ENCODE data around the gene MYZAP.

The MYZAP gene

DNA sequence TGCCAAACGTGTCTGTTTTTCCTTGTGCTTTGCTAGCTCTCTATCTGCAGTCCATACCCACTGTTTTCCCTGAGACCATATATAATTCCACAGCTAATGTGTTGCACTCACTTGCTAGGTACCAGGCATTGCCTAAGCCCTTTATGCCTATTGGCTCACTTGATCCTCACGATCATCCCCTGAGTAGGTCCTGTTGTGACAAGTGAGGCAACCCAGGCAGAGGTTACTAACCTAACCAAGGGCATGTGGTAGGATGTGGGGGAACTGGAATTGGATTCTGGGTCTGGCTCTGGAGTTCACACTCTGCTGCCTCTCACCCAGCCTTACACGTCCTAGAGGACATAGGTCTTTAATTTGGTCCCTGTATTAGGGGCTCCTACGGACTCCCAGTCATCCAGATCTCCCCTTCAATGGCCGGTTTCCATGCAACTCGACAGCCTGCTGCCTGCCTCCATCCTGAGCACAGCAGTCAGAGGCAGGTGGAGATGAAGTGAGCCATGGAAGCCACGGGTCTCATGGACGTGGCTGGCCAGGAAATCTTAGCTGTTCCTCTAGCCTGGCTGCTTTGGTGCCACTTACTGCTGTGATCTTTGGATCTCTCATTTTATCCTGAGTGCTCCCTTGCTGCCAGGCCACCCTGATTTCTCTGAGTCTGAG is 38.9 kb upstream of the MYZAP start:
- H3K4me1 ChIP-seq (ENCODE audit: control insufficient read depth, insufficient read depth, low read length) = peaks cover 53% of the 10 kb centered on the region
- H3K36me3 ChIP-seq (ENCODE audit: control insufficient read depth, insufficient read depth, low read length) = peaks cover 31% of the 10 kb centered on the region
- H3K9ac ChIP-seq (ENCODE audit: low read length) = no peak overlapping the region

DNA sequence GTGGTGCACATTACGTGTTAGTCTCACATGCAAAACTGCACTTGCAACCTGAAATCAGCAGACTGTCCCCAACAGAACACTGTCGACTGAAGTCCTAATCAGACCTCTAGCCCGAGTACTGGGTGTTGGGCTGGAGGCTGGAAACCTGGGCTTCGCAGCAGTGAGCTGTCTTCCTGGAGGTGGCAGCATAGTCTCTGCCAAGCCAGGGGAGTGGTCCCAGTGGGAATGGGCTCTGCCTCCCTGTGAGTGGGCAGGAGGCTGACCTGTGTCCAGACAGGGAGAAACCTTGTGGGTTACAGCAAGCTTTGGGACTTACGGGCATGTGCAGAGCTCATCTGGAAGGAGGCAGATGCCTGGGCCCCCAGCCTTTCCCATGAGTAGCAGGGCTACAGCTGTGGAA is 38.2 kb upstream of the MYZAP start:
- Histone ChIP-seq H3K4me1 (ENCODE audit: control insufficient read depth, insufficient read depth, low read length) (peaks cover 53% of the 10 kb centered on the region), H3K4me3 (ENCODE audit: low read depth, low read length) (no peak overlapping the region), H3K27ac (ENCODE audit: low read depth, low read length) (no peak overlapping the region), H3K9me3 (ENCODE audit: control insufficient read depth, insufficient read depth, low read depth, low read length) (no peaks in the 10 kb centered on the region), H3K27me3 (ENCODE audit: control insufficient read depth, insufficient read depth, low read length) (no peaks in the 10 kb centered on the region), H3K36me3 (ENCODE audit: control insufficient read depth, insufficient read depth, low read length) (peaks cover 27% of the 10 kb centered on the region), H3K9ac (ENCODE audit: low read length) (no peak overlapping the region)

More for the DNA sequence above, 38.9 kb upstream of the MYZAP start:
- no peaks in the 10 kb centered on the region for H3K27me3 ChIP-seq (ENCODE audit: control insufficient read depth, insufficient read depth, low read length)
- no peaks in the 10 kb centered on the region for H3K9me3 ChIP-seq (ENCODE audit: control insufficient read depth, insufficient read depth, low read depth, low read length)
- H3K4me3 ChIP-seq (ENCODE audit: low read depth, low read length) = no peak overlapping the region
- H3K27ac ChIP-seq (ENCODE audit: low read depth, low read length) = no peak overlapping the region

DNA sequence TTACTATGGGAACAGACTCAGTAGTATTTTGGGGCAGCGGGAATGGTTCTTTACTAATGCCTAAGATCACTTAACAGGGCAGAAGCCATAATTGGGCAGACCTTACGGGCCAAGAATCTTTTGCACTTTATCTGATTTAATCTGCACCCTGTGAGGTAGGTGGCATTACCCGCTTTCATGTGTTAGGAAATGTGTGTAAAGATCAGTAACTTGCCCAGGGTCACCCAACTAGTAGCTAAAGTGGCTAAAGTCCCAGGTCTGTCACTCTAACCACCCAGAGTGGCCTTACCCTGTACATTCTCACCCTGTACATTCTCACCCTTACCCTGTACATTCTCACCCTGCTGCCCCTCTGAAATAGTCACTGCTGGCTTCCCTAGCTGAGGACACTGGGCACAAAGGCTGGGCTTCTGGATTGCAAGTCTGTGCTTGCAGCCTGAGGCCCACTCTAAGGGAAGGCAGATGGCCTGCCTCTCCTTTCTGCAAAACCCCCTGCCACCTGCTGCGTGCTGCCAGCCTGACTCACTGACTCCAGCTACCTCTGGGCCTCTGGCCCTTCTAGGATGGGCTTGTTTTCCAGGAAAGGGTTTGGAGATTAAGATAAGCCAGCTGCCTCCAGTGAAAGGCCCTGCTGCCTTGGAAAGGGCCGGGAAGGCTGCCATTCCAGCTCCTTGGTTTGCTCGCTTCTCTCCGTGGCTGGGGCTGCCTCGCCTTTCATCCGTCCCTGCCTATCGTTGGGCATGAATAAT is 37.5 kb upstream of the MYZAP start:
- H3K36me3 ChIP-seq (ENCODE audit: control insufficient read depth, insufficient read depth, low read length) = peaks cover 20% of the 10 kb centered on the region
- H3K4me3 ChIP-seq (ENCODE audit: low read depth, low read length) = no peak overlapping the region
- no peaks in the 10 kb centered on the region for H3K9me3 ChIP-seq (ENCODE audit: control insufficient read depth, insufficient read depth, low read depth, low read length)
- H3K9ac ChIP-seq (ENCODE audit: low read length) = no peak overlapping the region
- H3K27me3 ChIP-seq (ENCODE audit: control insufficient read depth, insufficient read depth, low read length) = no peaks in the 10 kb centered on the region
- no peak overlapping the region for H3K27ac ChIP-seq (ENCODE audit: low read depth, low read length)
- peaks cover 53% of the 10 kb centered on the region for H3K4me1 ChIP-seq (ENCODE audit: control insufficient read depth, insufficient read depth, low read length)

DNA sequence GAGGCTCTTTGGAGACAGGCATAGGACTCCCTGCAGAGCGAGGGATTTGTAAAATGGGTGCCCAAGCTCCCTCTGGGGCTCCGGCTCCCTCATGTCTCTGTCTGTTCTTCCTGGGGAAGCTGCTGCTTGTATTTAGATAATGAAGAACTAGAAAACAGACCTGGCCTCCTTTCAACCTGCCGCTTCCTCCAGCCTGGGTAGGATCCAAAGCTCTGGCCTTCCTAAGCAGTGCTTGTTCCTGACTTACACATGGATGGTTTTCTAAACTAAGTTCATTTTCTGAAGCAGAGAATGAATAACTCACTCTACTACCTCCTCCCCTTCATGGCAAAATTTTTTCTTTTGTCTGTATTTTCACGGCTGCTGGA is 36.9 kb upstream of the MYZAP start:
- peaks cover 50% of the 10 kb centered on the region for H3K4me1 ChIP-seq (ENCODE audit: control insufficient read depth, insufficient read depth, low read length)
- H3K4me3 ChIP-seq (ENCODE audit: low read depth, low read length) = no peak overlapping the region
- no peaks in the 10 kb centered on the region for H3K9me3 ChIP-seq (ENCODE audit: control insufficient read depth, insufficient read depth, low read depth, low read length)
- H3K27me3 ChIP-seq (ENCODE audit: control insufficient read depth, insufficient read depth, low read length) = no peaks in the 10 kb centered on the region
- H3K27ac ChIP-seq (ENCODE audit: low read depth, low read length) = no peak overlapping the region
- peaks cover 15% of the 10 kb centered on the region for H3K36me3 ChIP-seq (ENCODE audit: control insufficient read depth, insufficient read depth, low read length)
- H3K9ac ChIP-seq (ENCODE audit: low read length) = no peak overlapping the region

DNA sequence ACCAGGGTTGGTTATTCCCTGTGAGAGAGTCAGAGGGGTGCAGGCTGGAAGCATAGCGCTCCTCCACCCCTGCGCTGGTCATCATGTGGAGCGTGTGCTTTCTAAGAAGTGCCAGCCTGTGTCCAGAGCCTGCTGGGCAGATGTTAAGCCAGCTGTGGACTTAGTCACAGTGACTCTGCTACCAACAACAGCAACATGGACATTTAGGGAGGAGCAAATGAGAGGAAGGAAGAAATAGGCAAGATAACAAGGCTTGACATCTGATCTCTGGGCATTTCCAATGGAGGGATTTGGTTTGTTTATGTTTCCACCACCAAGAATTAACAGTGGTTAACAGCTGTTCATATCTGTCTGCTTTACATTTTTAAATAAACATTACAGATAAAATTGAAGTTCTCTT is 36.4 kb upstream of the MYZAP start:
- no peak overlapping the region for H3K9ac ChIP-seq (ENCODE audit: low read length)
- H3K36me3 ChIP-seq (ENCODE audit: control insufficient read depth, insufficient read depth, low read length) = peaks cover 11% of the 10 kb centered on the region; the same call in 1 of the 2 replicates
- H3K27me3 ChIP-seq (ENCODE audit: control insufficient read depth, insufficient read depth, low read length) = no peaks in the 10 kb centered on the region
- peaks cover 48% of the 10 kb centered on the region for H3K4me1 ChIP-seq (ENCODE audit: control insufficient read depth, insufficient read depth, low read length)
- H3K4me3 ChIP-seq (ENCODE audit: low read depth, low read length) = no peak overlapping the region
- H3K9me3 ChIP-seq (ENCODE audit: control insufficient read depth, insufficient read depth, low read depth, low read length) = no peaks in the 10 kb centered on the region
- no peak overlapping the region for H3K27ac ChIP-seq (ENCODE audit: low read depth, low read length)

DNA sequence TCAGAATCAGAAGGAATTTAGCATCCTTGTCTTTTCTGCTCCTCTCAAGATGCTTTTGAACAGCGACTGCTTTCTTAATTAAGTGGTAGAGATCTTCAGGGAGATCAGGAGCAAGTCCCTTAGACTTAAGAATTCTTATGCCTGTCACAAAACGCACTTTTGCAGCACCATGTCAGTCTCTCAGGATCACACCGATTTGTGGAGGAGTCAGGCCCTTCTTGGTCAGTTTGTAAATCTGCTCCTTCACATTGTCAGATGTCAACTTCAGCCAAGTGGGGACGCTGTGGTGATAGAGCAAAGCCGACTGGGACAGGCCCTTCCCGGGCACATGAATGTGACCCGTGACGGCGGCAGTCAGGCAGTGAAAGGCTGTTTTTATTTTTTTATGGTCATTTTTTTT is 35.7 kb upstream of the MYZAP start:
- H3K27me3 ChIP-seq (ENCODE audit: control insufficient read depth, insufficient read depth, low read length) = no peaks in the 10 kb centered on the region
- H3K4me1 ChIP-seq (ENCODE audit: control insufficient read depth, insufficient read depth, low read length) = peaks cover 42% of the 10 kb centered on the region

DNA sequence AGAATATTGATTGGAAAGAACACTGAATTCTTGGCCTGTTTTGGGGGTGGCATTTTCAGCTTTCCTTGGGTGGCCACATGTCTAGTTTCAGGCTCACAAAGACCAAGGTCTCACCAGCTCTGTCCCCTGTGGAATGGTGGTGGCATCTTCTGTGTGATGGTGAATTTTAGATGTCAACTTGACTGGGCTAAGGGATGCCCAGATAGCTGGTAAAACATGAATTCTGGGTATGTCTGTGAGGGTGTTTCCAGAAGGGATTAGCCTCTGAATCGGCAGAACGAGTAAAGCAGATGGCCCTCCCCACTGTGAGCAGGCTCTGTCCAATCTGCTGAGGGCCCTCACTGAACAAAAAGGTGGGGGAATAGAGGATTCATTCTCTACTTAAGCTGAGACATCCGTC is 34.4 kb upstream of the MYZAP start:
- Histone ChIP-seq H3K27ac (ENCODE audit: low read depth, low read length) (no peak overlapping the region), H3K4me3 (ENCODE audit: low read depth, low read length) (no peak overlapping the region), H3K9me3 (ENCODE audit: control insufficient read depth, insufficient read depth, low read depth, low read length) (no peaks in the 10 kb centered on the region), H3K36me3 (ENCODE audit: control insufficient read depth, insufficient read depth, low read length) (0 out of 2 replicates have a peak, but pooled peaks cover 2% of the 10 kb centered on the region), H3K9ac (ENCODE audit: low read length) (no peak overlapping the region), H3K4me1 (ENCODE audit: control insufficient read depth, insufficient read depth, low read length) (peaks cover 30% of the 10 kb centered on the region; the same call in 1 of the 2 replicates), H3K27me3 (ENCODE audit: control insufficient read depth, insufficient read depth, low read length) (no peaks in the 10 kb centered on the region)

More for the DNA sequence above, 35.7 kb upstream of the MYZAP start:
- Histone ChIP-seq H3K4me3 (ENCODE audit: low read depth, low read length) (no peak overlapping the region), H3K36me3 (ENCODE audit: control insufficient read depth, insufficient read depth, low read length) (0 out of 2 replicates have a peak, but pooled peaks cover 3% of the 10 kb centered on the region), H3K9ac (ENCODE audit: low read length) (no peak overlapping the region), H3K27ac (ENCODE audit: low read depth, low read length) (no peak overlapping the region), H3K9me3 (ENCODE audit: control insufficient read depth, insufficient read depth, low read depth, low read length) (no peaks in the 10 kb centered on the region)

DNA sequence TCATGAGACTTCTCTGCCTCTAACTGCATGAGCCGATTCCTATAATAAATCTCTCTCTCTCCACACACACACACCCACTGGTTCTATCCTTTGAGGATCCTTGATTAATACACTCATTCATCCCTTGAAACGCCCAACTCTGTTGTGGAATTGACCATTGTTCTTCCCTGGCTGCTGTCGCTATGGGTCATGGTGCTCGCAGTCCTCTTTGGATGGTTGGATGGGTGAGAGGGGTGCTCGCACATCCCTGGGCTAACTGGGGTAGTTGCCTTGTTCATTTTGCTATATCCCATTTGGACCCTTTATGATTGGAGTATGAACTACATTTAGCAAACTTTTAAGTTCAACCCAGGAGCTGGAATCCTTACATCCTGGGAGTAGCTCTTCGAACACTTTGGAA is 33.9 kb upstream of the MYZAP start:
- Histone ChIP-seq H3K9me3 (ENCODE audit: control insufficient read depth, insufficient read depth, low read depth, low read length) (no peaks in the 10 kb centered on the region), H3K4me3 (ENCODE audit: low read depth, low read length) (no peak overlapping the region), H3K4me1 (ENCODE audit: control insufficient read depth, insufficient read depth, low read length) (peaks cover 27% of the 10 kb centered on the region; the same call in 1 of the 2 replicates), H3K27me3 (ENCODE audit: control insufficient read depth, insufficient read depth, low read length) (no peaks in the 10 kb centered on the region), H3K27ac (ENCODE audit: low read depth, low read length) (no peak overlapping the region), H3K9ac (ENCODE audit: low read length) (no peak overlapping the region), H3K36me3 (ENCODE audit: control insufficient read depth, insufficient read depth, low read length) (no peaks in the 10 kb centered on the region)

DNA sequence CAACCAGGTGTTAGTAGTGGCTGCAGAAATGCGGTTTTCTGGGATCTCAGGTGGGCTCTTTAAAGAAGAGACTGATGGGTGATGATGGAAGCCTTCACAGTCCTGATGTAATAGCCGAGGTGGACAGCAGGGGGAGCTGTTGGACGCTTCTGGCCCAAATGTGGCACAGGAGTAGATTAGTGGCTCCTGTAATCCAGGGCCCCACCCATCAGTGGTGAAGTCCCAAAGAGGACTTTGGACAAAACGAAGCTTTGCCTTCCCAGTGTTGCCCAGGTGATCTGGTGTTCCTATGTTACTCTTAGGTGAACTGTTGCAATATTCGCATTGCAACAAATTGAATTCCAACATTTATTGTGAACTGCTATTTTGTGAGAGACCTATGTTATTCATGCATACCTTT is 31.8 kb upstream of the MYZAP start:
- H3K36me3 ChIP-seq (ENCODE audit: control insufficient read depth, insufficient read depth, low read length) = no peaks in the 10 kb centered on the region

DNA sequence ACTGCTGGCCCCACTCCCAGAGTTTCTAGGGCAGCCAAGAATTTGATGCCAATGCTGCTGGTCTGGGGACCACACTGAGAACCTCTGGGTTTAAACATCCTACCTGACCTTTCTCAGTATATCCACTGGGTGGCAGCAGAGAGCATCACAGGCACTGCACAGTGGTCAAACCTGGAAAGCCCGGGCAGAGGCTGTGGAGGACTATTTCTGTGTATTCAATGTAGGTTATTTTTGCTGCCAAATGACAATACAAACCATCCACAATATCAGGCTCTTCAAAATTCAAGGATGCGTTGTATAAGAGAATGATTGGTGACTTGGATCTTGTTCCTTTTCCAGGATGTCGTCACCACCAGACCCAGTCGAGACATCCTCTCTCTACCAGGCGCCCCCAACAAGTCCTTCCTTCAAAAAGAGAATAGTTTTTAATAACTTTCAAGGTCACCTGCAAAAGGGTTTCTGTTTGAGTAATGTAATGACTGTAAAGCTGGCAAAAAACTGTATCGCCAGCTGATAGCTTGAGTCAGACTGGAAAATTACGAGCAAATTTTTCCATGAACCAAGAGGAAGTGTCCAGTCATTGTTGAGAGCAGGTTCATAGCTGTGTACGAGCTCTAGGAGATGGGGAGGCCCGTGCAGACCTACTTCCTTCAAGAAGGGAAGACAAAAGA is 30.5 kb upstream of the MYZAP start:
- no peaks in the 10 kb centered on the region for H3K9me3 ChIP-seq (ENCODE audit: control insufficient read depth, insufficient read depth, low read depth, low read length)
- no peak overlapping the region for H3K9ac ChIP-seq (ENCODE audit: low read length)
- H3K4me1 ChIP-seq (ENCODE audit: control insufficient read depth, insufficient read depth, low read length) = peaks cover 8% of the 10 kb centered on the region; the same call in 1 of the 2 replicates
- H3K27ac ChIP-seq (ENCODE audit: low read depth, low read length) = no peak overlapping the region
- H3K36me3 ChIP-seq (ENCODE audit: control insufficient read depth, insufficient read depth, low read length) = no peaks in the 10 kb centered on the region
- H3K27me3 ChIP-seq (ENCODE audit: control insufficient read depth, insufficient read depth, low read length) = no peaks in the 10 kb centered on the region
- no peak overlapping the region for H3K4me3 ChIP-seq (ENCODE audit: low read depth, low read length)

More for the DNA sequence above, 31.8 kb upstream of the MYZAP start:
- H3K9ac ChIP-seq (ENCODE audit: low read length) = no peak overlapping the region
- H3K27me3 ChIP-seq (ENCODE audit: control insufficient read depth, insufficient read depth, low read length) = no peaks in the 10 kb centered on the region
- no peak overlapping the region for H3K27ac ChIP-seq (ENCODE audit: low read depth, low read length)
- H3K4me3 ChIP-seq (ENCODE audit: low read depth, low read length) = no peak overlapping the region
- peaks cover 8% of the 10 kb centered on the region; the same call in 1 of the 2 replicates for H3K4me1 ChIP-seq (ENCODE audit: control insufficient read depth, insufficient read depth, low read length)
- H3K9me3 ChIP-seq (ENCODE audit: control insufficient read depth, insufficient read depth, low read depth, low read length) = no peaks in the 10 kb centered on the region
